Chondrocyte (in vitro differentiated cells): ENCODE data around the gene ZFP36L2. TPM values are rescaled to one million over a fixed set of nuclear protein-coding genes. Genes with fewer than 3 reads are reported as not detected.

Experiments used
- DNase-seq: peaks from one replicate; pipeline ENCODE4 v3.0.0; 2021; ENCODE audit warnings: mixed read lengths, low spot score
- H3K27ac Mint-ChIP-seq: one replicate; pipeline ENCODE4 v1.8.0; 2021; ENCODE audit warnings: mild to moderate bottlenecking, moderate library complexity, mixed read lengths; ENCODE audit not compliant: unreplicated experiment
- H3K27me3 Mint-ChIP-seq: 2 replicates; pipeline ENCODE4 v1.8.0; 2021; ENCODE audit warnings: low read depth, mixed read lengths
- H3K36me3 Mint-ChIP-seq: 2 replicates; pipeline ENCODE4 v1.8.0; 2021; ENCODE audit warnings: low read depth, mixed read lengths
- H3K4me1 Mint-ChIP-seq: 2 replicates; pipeline ENCODE4 v1.8.0; 2021; ENCODE audit warnings: low read depth, mild to moderate bottlenecking, mixed read lengths
- H3K4me3 Mint-ChIP-seq: one replicate; pipeline ENCODE4 v1.8.0; 2021; ENCODE audit warnings: mild to moderate bottlenecking, moderate library complexity, mixed read lengths; ENCODE audit not compliant: unreplicated experiment
- H3K9me3 Mint-ChIP-seq: 2 replicates; pipeline ENCODE4 v1.8.0; 2021; ENCODE audit warnings: low read depth, mixed read lengths
- CTCF ChIP-seq: fragments of 200-600 bp; sonication (generic); IDR thresholded peaks from 2 replicates; pipeline ENCODE4 v1.5.0; 2021; ENCODE audit warnings: antibody characterized with exemption, mild to moderate bottlenecking, moderate library complexity
- total RNA-seq: library from RNA; stranded (reverse); gene quantifications from 3 replicates; pipeline ENCODE4 v1.2.1, GENCODE V29; 2021

Gene ZFP36L2
- total RNA-seq, 1 donor from 2014 or later = 98.3 TPM

DNA sequence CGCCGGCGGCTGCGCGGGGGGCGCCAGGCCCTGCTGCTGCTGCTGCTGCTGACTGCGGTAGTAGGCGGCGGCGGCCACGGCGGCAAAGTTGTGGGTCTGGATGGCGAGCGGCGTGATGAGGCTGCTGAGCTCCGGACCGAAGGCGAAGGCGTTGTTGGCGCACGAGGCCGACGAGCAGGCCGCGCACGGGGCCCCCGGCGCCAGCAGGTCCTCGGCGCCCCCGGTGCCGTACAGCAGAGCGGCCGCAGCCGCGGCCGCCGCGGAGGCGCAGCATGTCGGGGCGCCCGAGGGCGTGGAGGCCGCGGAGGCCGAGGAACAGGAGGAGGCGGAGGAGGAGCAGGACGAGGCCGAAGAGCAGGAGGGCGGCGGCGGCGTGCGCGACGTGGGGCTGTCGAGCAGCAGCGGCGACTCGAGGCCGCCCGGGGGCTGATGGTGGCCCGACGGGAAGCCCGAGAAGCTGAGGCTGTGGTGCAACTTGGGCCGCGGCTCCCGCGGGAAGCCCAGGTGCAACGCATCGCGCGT is 1.8 kb downstream of the ZFP36L2 start:
- no peaks in the 10 kb centered on the region for H3K9me3 Mint-ChIP-seq
- no peak overlapping the region for H3K27ac Mint-ChIP-seq
- H3K4me1 Mint-ChIP-seq = peaks cover 59% of the 10 kb centered on the region
- peaks cover 18% of the 10 kb centered on the region for H3K36me3 Mint-ChIP-seq
- H3K4me3 Mint-ChIP-seq = peak overlapping the region; percentile 94
- peak; percentile 94 for DNase-seq
- H3K27me3 Mint-ChIP-seq = no peaks in the 10 kb centered on the region
- TF ChIP-seq CTCF = no peak

- peak; percentile 88 for DNase-seq
- H3K36me3 Mint-ChIP-seq = peaks cover 16% of the 10 kb centered on the region
Measured at GRCh38 chr2:43224131-43224570, 2.3 kb downstream of the ZFP36L2 start.

DNA sequence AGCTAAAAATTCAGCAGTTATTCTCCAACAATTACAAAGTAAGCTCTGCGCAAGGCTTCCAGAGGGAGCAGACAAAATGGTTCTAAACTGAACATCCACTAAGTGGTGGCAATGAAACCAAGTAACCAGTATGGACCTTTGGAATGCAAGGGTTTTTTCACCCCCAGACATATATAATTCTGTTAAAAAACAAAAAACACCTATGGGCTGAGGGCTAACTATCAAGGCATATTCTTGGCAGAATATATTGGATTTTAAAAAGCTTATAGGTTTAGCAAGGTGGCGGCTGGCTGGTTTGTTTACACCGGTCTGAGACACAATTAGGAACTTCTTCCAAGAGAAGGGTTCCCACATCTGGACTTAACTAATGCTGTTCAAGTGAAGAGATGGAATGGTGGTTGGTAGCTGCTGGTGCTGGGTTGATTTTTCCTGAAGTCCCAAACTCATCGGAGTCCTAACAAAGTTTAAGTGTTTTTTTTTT is 2.8 kb downstream of the ZFP36L2 start:
- no peak for DNase-seq
- Mint-ChIP-seq H3K4me3 (peak overlapping the region; percentile 94), H3K36me3 (peaks cover 16% of the 10 kb centered on the region), H3K27me3 (no peaks in the 10 kb centered on the region), H3K27ac (peak overlapping the region; percentile 97), H3K4me1 (peaks cover 59% of the 10 kb centered on the region), H3K9me3 (no peaks in the 10 kb centered on the region)
- TF ChIP-seq CTCF = no peak

More at GRCh38 chr2:43224131-43224570, 2.3 kb downstream of the ZFP36L2 start:
- no peaks in the 10 kb centered on the region for H3K27me3 Mint-ChIP-seq
- peak overlapping the region; percentile 97 for H3K27ac Mint-ChIP-seq
- peak overlapping the region; percentile 94 for H3K4me3 Mint-ChIP-seq
- H3K4me1 Mint-ChIP-seq = peaks cover 59% of the 10 kb centered on the region
- TF ChIP-seq CTCF = peak; percentile 77
- no peaks in the 10 kb centered on the region for H3K9me3 Mint-ChIP-seq

DNA sequence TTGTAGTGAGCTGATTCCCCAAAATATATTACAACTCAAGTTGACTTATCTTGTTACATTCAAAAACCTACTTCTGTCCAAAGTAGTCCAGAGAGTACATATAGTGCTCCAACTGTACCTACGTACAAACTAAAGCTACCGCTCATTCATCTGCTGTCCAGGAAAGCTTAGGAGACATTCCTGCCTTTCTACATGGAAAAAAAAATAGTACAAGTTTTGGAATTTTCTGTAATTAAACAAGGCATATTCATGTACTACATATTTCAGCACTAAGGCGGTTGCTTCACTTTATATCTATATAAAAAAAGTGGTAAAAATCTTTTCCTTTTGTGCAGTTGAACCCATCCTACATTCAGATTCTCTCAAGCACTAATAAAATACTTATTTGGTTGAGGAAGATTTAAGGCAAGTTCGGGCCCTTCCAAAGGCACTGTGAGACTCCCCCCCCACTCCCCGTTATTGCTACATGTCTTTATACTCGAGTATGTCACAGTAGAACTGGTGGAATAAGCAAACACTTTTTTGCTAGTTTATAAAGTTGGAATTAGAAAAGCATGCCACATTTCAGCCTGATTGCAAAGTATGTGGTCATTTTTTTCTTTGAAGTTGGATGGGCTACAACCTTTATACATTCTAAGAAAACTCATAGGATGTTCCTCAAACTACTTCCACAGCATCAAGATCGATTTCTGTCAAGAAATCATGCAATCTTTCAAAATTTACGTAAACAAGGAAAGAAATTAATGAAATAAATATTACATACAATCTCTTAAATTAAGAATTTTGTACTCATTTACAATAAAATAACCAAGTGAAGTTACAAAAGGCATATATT is 3.7 kb downstream of the ZFP36L2 start:
- Mint-ChIP-seq H3K9me3 (no peaks in the 10 kb centered on the region), H3K27me3 (no peaks in the 10 kb centered on the region), H3K4me3 (peak overlapping the region; percentile 79), H3K4me1 (peaks cover 59% of the 10 kb centered on the region), H3K27ac (peak overlapping the region; percentile 100), H3K36me3 (peaks cover 16% of the 10 kb centered on the region)
- DNase-seq = no peak
- TF ChIP-seq CTCF = no peak

DNA sequence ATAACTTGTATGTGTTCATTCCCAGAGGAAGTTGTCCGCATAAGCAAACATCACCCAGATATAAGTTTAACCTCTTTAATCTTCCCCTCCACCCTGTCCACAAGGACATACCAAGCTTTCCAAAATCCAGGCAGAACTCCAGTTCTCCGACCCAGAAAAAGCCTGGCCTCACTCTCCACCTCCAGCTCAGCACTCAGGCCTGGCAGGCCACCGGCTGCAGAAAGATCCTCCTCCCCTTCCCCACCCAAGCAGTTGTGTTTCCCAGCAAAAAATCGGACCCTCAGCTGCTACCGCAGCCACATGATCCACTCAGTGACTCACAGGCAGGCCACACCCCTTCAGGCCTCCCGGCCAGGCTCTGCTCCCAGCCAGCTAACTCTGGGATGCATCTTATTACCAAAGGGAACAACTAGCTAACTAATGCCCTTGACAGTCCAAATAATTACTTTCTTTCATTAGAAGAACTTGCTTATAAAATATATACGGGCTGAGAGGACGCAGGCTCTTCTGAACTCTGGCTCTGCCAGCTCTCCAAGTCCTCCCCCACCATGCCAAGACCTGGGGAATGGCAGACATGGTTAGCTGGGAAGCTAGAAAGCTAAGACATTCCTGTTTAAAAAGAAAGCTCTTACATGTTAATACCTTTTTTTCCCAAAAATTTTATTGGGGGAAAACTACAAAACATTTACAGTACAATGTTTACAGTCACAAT is 4.5 kb downstream of the ZFP36L2 start:
- DNase-seq = peak; percentile 94
- Mint-ChIP-seq H3K27ac (peak overlapping the region; percentile 100), H3K4me3 (peak overlapping the region; percentile 79), H3K27me3 (no peaks in the 10 kb centered on the region), H3K4me1 (peaks cover 61% of the 10 kb centered on the region), H3K36me3 (peaks cover 16% of the 10 kb centered on the region), H3K9me3 (no peaks in the 10 kb centered on the region)
- TF ChIP-seq CTCF = no peak
